Activated T-cell treated with anti-CD3 and anti-CD28 coated beads for 48 hours (primary cell): ENCODE measurements around the gene KLK4.
"Not testable (repeated sequence)": the region's sequence is repeated elsewhere in the genome, so short reads cannot be mapped to it uniquely, and the experiment has no call there.

Experiments used
- DNase-seq: peaks from one replicate; pipeline ENCODE4 v3.0.0-alpha.2; 2020; ENCODE audit warnings: low read depth

The KLK4 gene

DNA sequence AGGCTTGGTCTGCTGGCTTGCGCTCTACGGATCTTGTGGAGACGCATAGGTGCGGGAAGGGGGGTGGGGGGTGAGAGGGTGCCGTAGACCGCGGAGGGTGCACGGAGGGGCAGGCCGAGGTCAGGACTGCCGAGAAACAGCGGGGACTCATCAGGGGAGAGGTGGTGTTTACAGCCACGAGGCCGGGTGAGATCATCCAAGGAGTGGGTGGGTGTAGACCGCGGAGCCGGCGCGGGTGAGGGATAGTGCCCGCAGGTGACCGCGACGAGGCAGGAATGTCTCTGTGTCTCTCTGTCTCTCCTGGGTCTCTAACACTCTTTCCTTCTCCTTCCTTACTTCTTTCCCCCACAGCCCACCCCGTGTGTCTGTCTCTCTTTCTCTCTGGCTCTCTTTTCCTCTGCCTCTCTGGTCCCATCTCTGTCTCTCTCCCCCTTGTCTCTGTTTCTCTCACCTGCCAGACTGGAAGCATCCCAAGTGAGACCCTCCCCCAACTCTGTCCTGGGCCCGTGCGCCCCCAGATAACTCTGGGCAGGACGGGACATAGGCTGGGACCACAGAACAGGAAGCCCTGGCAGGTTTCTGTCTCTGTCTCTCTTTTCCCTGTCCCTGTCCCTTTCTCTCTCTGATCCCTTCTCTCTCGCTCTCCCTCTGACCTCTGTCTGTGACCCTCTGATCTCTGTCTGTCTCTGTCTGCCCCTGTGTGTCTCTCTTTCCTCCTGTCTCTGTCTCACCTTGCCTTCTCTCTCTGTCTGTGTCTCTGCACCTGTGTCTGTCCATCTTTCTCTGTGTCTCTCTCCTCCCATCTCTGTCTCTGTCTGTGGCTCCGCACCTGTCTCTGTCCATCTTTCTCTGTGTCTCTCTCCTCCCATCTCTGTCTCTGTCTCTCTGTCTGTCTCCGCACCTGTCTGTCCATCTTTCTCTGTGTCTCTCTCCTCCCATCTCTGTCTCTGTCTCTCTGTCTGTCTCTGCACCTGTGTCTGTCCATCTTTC, 1.8 kb upstream of the KLK4 start:
- peak; percentile 43 for DNase-seq

DNA sequence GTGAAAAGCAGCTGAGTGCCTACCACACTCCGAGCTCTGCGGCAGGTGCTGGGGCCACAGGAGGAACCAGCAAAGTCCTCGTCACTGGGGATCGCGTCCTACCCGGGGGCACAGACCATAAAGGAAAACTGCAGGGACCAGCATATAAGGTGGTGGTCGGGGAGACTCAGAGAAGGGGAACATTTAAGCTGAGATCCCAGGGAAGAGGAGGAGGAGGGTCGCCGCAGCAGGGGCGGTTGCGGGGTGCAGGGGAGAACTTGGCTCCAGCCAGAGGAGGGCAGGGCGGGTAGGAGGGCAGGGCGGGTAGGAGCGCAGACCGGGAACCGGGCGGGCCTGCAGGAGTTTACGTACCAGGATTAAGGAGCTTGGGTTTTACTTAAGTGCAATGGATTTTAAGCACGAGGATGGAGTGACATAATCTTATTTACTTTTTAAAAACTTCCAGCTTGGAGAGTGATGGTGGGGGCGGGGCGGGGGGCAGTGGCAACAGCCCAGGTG, 956 bp upstream of the KLK4 start:
- DNase-seq = no peak

DNA sequence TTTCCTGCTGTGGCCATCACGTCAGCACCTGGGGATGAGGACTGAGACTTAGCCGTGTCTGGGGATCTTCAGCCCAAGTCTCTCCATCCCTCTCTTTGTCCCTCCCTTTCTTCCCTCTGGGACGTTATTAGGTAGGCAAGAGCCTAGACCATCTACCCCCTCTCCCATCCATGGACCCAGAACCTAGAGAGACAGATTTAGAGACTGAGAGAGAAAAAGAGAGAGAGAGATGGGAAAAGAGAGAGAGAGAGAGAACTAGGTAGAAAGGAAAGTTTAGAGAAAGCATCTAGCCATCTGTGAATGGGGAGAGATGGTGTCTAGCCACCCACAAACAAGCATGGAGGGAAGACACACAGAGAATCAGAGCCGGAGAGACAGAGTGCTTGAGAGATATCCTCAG, 473 bp downstream of the KLK4 start:
- no peak for DNase-seq

DNA sequence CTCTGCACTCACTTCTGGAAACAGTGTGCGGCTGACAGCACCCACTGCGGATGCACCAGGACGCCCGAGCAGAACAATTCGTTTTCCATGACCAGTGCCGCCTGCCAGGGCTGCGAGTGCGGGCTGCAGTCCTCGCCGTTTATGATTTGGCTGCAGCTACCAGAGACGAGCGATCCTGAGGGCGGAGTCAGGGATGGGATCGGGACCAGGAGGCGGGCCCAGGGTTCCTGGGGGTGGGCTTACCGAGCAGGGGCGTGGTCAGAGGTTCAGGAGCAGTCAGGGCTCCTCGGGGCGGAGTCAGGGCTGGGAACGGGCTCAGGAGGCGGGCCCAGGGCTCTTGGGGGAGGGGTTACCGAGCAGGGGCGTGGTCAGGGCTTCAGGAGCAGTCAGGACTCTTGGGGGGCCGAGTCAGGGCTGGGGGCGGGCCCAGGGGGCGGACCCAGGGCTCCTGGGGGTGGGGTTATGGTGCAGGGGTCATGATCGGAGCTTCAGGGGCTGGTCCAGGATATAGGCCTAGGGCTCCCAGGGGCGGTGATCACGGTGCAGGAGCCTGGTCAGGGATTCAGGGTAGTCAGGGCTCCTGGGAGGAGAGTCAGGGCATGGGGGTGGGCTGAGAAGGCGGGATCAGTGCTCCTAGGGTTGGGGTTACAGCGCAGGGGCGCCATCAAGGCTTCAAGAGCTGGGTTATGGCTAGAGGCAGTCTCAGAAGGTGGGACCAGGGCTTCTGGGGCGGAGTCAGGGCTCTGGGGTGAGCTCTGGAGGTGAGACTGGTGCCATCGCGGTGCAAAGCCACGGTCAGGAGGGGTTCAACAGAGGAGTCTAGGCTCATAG, 1.7 kb downstream of the KLK4 start:
- DNase-seq = peak; percentile 39

DNA sequence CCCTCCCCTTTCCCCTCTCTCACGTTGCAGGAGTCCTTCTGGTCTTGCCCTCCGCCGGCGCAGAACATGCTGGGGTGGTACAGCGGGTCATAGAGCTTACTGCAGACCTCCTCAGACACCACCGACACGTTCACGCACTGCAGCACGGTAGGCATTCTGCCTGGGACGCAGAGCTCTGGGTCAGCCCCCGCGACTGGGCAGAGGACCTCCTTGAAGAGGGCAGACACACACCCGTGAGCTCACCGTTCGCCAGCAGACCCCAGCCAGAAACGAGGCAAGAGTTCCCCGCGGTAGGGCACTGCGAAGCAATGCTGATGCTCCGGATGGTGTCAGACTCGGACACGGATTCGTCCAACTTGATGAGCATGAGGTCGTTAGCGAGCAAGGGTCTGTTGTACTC, 2.9 kb downstream of the KLK4 start:
- DNase-seq = no peak

DNA sequence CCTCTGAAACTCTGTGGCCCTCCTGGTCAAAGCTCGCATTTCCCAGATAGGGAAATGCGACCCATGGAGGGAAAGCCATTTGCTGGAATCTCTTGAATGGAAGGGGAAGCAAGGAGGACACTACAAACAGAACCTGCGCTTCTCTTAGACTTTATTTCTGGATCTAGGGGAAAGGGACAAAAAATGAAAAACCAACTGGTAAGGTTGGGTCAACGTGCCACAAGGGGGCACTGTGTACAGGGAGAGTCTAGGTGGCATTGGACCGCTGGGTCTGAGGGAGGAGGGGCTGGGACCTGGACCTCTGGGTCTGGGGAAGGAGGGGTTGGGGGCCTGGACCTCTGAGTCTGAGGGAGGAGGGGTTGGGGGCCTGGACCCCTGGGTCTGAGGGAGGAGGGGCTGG, 5.0 kb downstream of the KLK4 start:
- peak; percentile 31 for DNase-seq

DNA sequence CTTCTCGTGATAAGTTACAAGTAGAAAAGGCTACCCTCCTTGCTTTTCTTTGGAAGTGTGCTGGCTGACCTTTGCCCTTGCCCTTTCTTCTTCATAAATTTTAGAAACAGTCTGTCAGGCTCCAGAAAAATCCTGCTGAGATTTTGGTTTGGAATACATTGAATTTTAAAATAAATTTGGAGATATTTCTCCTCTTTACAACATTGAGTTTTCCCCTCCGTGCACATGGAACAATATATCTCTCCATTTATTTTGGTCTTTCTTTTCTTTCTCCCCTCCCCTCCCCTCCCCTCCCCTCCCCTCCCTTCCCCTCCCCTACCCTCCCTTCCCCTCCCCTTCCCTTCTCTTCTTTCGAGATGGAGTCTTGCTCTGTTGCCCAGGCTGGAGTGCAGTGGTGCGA, 8.6 kb downstream of the KLK4 start:
- no peak for DNase-seq

DNA sequence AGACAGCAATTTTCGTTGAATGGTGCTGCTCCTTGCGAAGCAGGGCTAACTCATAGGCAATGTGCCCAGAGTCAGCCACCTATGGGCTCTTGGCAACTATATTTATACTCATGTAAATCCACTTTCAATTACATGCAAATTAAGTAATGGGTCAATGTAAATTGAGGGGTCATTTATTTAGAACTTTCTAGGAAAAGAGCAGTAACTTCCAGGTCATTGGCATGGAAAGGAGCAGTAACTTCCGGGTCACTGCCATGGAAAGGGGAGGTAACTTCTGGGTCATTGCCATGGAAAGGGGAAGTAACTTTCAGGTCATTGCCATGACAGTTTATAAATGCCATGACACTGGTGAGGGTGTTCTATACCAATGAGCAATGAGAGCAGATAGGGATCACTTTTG, 11.6 kb downstream of the KLK4 start:
- no peak for DNase-seq

DNA sequence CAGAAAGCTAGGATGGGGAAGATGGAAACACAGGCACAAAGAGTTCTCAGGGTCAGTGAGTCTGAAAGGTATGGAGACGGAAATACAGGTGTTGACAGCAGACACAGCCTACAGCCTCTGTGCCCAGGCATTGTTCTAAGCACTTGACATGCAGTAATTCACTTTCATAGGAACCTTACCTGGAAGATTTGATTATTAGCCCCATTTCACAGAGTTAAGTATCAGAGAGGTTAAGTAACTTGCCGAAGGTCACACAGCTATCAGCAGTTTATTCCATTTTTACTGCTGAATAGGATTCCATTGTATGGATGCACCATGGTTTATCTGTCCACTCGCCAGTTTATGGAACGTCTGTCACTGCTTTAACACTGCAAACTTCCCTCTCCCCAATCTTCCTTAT, 13.2 kb downstream of the KLK4 start:
- DNase-seq = no peak

DNA sequence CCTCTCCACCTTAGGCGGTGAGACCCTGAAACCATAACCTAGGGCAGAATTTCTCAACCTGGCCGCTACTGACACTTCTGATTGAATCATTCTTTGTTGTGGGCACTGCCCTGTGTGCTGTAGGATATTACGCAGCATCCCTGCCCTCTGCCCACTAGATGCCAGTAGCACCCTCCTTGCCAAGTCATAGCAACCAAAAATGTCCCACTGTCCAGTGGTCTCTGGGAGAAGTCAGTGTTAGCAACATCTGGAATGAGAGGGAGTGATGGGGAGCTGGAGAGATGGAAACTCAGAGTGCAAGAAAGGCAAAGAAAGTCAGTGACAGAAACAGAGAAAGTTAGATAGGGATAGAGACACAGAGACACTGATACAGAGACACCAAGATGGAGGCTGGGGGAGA, 13.6 kb downstream of the KLK4 start:
- DNase-seq = no peak

DNA sequence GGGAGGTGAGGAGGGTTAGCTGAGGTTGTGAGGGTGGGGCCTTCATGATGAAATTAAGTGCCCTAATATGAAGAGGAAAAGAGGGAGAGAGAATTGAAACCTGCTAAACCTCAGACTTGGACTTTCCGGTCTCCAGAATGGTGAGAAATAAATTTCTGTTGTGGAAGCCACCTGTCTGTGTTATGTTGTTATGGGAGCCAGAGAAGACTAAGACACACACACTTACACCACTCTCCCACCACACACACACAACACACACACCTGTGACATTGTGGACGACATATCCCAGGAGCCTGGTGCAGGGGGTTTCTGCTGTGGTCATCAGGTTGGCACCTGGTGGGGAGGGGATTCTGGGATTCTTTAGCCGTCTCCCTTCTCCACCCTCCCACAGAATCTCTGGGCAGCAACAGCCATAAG, 14.0 kb downstream of the KLK4 start:
- no peak for DNase-seq

DNA sequence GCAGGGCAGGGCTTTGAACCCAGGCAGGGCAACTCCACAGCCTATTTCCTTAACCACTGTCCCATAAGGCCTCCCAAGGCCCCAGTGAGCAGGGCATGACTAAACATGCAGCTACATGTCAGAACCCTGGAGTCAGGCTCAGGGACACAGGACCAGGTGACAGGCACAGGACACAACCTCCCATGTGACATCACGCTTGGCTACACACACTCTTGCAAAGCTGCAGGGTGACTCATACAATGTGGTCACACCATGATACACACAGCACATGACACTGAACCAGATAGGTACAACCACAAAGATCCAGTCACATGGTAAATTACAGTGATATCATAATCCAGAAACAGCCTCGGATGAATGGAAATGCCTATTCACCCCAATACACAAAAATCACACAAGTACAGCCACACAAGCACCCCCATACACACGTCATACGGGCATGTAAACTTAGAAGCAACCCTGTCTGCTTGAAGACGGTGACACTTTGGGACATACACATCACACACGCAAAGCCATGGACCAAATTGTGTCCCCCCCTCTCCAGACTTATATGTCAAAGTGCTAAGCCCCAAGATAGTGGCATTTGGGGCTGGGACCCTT, 14.5 kb downstream of the KLK4 start:
- DNase-seq = peak; percentile 12

DNA sequence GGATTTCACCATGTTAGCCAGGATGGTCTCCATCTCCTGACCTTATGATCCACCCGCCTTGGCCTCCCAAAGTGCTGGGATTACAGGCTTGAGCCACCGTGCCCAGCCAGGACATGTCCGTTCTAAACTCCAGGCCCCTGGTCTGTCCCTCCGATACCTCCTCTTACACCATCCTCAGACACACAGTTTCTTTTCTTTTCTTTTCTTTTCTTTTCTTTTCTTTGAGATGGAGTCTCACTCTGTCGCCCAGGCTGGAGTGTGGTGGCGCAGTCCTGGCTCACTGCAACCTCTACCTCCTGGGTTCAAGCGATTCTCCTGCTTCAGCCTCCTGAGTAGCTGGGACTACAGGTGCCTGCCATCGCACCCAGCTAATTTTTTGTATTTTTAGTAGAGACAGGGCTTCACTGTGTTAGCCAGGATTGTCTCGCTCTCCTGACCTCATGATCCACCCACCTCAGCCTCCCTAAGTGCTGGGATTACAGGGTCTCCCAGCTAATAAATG, 15.1 kb downstream of the KLK4 start:
- not testable (repeated sequence) for DNase-seq

DNA sequence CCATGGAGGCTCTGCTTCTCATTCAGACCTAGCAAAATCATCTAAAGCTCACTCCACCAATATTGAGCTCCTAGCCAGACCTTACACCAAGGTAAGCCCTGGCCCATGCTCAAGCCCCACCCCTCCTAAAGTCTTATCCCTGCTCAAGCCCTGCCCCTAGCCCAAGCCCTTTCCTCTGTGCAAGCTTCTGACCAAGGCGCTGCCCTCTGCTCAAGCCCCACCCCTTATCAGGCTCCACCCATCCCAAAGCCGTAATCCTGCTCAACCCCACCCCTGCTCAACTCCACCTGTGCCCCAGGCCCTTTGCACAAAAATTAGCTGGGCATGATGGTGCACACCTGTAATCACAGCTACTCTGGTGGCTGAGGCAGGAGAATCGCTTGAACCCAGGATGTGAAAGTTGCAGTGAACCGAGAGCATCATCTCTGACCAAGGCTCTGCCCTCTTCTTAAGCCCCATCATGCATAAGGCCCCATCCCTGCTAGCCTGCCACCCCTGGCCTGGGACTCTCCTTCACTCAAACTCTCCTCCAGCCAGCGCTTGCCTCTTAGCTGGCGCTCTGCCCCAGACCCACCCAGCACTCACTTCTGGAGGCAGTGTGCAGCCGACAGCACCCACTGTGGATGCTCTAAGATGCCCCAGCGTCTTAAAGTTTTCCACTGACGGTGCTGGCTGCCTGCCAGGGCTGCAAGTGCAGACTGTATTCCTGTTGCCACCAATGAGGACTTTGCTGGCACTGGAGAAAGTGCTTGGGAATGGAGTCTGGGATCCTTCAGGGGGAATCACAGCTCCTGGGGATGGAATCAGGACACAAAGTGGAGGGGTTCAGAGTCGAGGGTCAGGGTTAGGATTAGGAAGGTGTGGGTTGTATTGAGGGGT, 16.5 kb downstream of the KLK4 start:
- DNase-seq = no peak

DNA sequence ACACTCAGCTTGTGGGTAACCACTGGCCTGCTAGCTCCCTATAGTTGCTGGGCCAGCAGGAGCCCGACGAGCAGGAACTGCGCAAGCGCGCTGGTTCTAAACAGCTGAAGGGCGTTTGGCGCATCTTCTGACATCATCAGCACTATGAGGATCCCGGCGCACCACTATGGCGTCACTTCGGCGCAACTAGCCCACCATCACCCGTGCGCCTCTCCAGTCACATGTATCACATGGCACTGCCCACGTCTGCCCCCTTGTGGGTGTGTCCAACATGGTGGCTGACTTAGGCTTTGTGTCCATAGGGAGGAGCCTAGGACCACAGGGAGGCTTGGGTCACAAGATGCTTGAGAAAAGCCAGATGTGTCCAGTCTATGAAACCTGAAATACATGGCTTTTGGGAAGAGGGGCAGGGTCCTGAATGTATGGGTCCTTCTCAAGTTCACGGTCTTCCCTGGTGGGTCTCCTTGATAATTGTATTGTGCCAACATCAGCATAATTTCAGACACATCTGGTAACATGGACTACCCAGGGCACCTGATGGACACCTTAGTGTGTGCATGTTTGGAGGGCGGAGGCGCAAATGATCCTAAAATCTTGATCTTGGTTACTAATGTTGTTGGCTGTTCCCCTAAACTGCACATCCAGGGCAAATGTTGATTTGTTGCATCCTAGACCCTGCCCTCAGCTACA, 18.0 kb downstream of the KLK4 start:
- no peak for DNase-seq

DNA sequence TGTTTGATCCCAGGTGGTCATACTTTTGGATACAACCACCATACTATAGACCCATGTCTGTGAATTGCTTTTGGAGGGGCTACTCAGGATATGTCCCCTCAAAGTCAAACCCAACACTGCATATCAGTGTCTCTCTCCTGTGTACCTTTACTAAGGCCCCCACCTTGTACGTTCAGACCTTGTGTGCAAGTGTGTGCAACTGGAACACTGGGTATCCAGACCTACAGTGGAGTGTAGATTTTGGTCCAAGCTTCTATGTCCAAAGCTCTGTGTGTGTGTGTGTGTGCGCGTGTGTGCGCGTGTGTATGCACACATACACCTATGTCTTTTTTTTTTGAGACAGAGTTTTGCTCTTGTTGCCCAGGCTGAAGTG, 20.0 kb downstream of the KLK4 start:
- DNase-seq = no peak

DNA sequence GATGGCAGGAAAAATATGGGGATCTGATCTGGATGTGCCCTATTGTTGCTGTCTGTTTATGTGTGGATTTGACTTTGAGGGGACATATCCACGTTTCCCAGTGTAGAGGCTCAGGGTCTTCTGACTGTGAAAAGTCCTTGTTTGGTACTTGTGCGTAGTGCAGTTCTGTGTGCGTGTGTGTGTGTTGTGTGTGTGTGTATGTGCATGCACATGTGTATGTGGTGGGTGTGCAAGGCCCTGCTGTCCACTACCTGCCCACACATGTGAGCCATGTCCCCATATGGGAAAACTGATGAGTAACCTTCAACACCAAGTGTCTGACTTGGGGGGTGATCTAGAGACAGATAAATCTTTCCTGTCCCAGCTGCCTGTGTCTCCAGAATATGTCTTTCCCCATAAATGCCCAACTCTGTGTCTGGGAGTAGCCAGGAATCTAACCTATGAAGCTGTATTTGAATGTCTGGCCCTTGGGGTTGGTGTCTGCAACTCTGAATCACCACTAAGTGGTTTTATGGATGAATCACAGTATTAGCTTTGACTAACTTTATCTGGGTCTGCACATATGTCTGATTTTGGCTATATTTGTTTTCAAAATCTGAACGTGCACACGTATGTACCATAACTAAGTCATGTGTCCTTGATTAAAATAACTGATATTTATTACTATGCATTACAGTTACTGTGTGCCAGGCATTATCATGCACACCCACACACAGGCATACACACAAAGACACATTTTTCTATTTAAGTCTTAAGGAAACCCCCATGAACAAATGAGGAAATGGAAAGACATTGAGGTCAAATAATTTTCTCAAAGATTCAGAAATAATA, 20.6 kb downstream of the KLK4 start:
- DNase-seq = no peak

DNA sequence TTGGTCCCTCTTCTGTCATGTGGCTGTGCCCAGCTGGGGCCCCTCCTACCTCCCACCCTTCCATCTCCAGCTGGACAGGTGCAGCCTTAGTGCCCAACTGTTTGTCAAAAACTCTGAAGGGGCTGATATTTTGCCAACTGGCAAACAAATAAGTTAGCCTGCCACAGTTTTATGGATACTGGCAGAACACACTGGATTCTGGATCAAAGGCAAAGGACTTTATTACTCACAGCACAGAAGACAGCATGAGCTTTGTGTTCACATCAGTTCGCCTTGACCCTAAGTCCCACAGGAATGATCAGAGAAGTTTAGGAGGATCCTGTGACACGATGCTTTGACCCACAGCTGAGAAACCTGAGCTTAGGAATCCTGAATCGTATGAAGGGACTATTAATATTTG, 21.6 kb downstream of the KLK4 start:
- no peak for DNase-seq

DNA sequence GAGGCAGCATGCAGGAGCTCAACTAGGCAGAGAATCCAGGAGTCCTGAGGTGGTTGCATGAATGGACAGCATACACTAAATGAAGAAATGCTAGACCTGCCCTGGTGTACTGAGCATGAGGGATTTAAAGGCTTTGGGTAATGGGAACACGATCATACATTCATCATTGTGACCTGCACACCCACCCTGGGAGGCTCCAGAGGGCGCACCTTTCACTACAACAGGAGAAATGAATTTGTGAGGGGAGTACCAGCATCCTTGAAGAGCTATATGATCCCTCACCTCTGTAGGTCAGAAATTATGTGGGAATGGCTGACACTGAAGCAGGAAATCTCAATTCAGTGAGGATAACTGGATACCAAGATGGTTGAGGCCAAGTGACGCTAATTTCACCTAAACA, 29.0 kb downstream of the KLK4 start:
- no peak for DNase-seq

DNA sequence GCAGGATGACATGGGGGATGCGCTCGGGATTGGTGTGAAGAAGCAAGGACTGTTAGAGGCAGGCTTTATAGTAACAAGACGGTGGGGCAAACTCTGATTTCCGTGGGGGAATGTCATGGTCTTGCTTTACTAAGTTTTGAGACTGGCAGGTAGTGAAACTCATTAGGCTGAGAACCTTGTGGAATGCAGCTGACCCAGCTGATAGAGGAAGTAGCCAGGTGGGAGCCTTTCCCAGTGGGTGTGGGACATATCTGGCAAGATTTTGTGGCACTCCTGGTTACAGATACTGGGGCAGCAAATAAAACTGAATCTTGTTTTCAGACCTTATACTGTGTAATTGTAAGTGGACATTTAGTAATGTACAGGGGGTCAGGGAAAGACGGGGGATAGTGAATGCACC, 31.0 kb downstream of the KLK4 start:
- DNase-seq = no peak
